Activated naive CD8-positive, alpha-beta T cell (primary cell): ENCODE data around the gene SCN7A.
A peak's percentile ranks its signal among the peaks of the same experiment; 100 is the strongest.

ENCODE experiments used
- H3K27ac Mint-ChIP-seq: one replicate; pipeline ENCODE4 v1.8.0; 2021; ENCODE audit warnings: mixed read lengths
- H3K27me3 Mint-ChIP-seq: one replicate; pipeline ENCODE4 v1.8.0; 2021; ENCODE audit warnings: mixed read lengths
- H3K36me3 Mint-ChIP-seq: one replicate; pipeline ENCODE4 v1.8.0; 2021; ENCODE audit warnings: mixed read lengths
- H3K4me1 Mint-ChIP-seq: one replicate; pipeline ENCODE4 v1.8.0; 2021; ENCODE audit warnings: low read depth, mixed read lengths
- H3K4me3 Mint-ChIP-seq: one replicate; pipeline ENCODE4 v1.8.0; 2021; ENCODE audit warnings: mild to moderate bottlenecking, mixed read lengths
- H3K9me3 Mint-ChIP-seq: one replicate; pipeline ENCODE4 v1.8.0; 2021; ENCODE audit warnings: low read depth, mixed read lengths

SCN7A gene

GRCh38 chr2:166388481-166389070 is 105.5 kb downstream of the SCN7A start:
- H3K27me3 Mint-ChIP-seq = no peaks in the 10 kb centered on the region
- H3K4me1 Mint-ChIP-seq = no peaks in the 10 kb centered on the region
- H3K36me3 Mint-ChIP-seq = no peaks in the 10 kb centered on the region
- no peak overlapping the region for H3K4me3 Mint-ChIP-seq
- no peak overlapping the region for H3K27ac Mint-ChIP-seq
- H3K9me3 Mint-ChIP-seq = no peaks in the 10 kb centered on the region

GRCh38 chr2:166385313-166385712 is 108.7 kb downstream of the SCN7A start:
- Mint-ChIP-seq H3K36me3 (no peaks in the 10 kb centered on the region), H3K9me3 (no peaks in the 10 kb centered on the region), H3K27me3 (no peaks in the 10 kb centered on the region), H3K4me3 (no peak overlapping the region), H3K27ac (no peak overlapping the region), H3K4me1 (no peaks in the 10 kb centered on the region)

DNA sequence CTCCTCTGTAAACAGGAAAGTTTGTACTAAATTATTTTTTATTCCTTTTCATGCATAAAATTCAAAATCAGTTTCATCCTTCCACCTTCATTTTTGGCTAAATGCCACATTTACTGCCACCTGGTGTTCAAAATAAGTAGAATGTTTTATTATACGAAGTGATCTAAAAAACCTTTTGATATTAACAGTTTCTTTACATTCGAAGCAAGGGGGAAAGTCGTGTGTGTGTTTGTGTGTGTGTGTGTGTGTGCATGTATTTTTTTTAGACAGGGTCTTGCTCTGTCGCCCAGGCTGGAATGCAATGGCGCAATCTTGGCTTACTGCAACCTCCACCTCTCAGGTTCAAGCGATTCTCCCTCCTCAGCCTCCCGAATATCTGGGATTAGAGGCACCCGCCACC is 109.3 kb downstream of the SCN7A start:
- Mint-ChIP-seq H3K4me3 (no peak overlapping the region), H3K27ac (no peak overlapping the region), H3K36me3 (no peaks in the 10 kb centered on the region), H3K27me3 (no peaks in the 10 kb centered on the region), H3K4me1 (no peaks in the 10 kb centered on the region), H3K9me3 (no peaks in the 10 kb centered on the region)

- H3K4me1 Mint-ChIP-seq = no peaks in the 10 kb centered on the region
- H3K27ac Mint-ChIP-seq = no peak overlapping the region
- H3K4me3 Mint-ChIP-seq = no peak overlapping the region
- H3K9me3 Mint-ChIP-seq = no peaks in the 10 kb centered on the region
- H3K27me3 Mint-ChIP-seq = peaks cover 4% of the 10 kb centered on the region
- H3K36me3 Mint-ChIP-seq = no peaks in the 10 kb centered on the region
Measured at GRCh38 chr2:166382448-166382847, 111.6 kb downstream of the SCN7A start.

DNA sequence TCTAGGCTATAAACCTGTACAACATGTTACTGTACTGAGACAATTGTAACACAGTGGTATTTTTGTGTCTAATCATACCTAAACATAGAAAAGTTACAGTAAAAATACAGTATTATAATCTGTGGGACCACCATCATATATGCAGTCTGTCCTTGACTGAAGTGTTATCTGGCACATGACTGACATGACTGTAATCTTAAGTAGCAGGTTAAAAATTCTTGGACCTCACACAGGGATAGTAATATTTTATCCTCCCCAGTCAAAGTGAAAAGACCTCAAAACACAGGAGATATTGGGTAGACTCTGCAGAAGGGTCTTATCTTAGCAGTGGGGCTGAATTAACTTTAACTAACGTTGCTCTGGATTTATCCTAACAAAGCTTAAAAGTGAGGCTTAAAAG is 113.4 kb downstream of the SCN7A start:
- peaks cover 12% of the 10 kb centered on the region for H3K27me3 Mint-ChIP-seq
- H3K36me3 Mint-ChIP-seq = no peaks in the 10 kb centered on the region
- H3K9me3 Mint-ChIP-seq = no peaks in the 10 kb centered on the region
- H3K27ac Mint-ChIP-seq = no peak overlapping the region
- H3K4me1 Mint-ChIP-seq = peaks cover 3% of the 10 kb centered on the region
- H3K4me3 Mint-ChIP-seq = no peak overlapping the region

DNA sequence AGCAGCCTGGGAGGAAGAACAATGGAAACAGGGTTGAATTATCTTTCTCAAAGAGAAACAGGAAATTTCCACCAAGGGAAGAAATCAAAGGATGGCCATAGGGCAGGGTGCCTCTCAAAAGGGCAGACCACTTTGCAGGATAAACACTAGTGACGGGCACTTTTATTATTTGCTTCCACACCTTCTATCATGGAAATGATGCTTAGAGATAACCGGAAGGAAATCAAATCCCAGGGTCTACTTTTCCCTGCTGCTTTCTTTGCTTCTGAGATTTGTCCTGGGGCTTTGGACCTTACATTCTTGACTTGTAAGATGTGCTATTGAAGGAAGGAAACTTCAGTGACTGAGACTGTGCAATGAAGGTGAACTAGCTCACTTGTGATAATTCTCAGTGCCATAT is 117.2 kb downstream of the SCN7A start:
- peaks cover 28% of the 10 kb centered on the region for H3K27me3 Mint-ChIP-seq
- peaks cover 17% of the 10 kb centered on the region for H3K4me1 Mint-ChIP-seq
- no peaks in the 10 kb centered on the region for H3K9me3 Mint-ChIP-seq
- H3K4me3 Mint-ChIP-seq = no peak overlapping the region
- no peaks in the 10 kb centered on the region for H3K36me3 Mint-ChIP-seq
- no peak overlapping the region for H3K27ac Mint-ChIP-seq

DNA sequence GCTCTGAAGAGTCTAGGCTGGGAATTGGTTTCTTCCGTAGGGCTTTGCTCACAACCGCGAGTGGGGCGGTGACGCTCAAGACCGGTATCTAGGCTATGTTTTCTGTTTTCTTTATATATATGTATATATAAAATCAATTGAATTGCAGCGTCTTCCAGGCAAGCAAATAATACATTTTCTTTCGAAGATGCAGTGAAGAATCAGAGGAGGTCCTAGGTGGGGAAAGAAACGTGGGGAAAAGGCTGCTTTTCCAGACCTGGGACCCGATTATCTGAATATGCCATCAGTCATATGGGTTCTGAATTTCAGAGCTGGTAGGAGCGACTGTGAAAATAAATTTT is 117.6 kb downstream of the SCN7A start:
- H3K27me3 Mint-ChIP-seq = peaks cover 28% of the 10 kb centered on the region
- H3K9me3 Mint-ChIP-seq = no peaks in the 10 kb centered on the region
- H3K4me3 Mint-ChIP-seq = peak overlapping the region; percentile 68
- H3K36me3 Mint-ChIP-seq = no peaks in the 10 kb centered on the region
- H3K27ac Mint-ChIP-seq = no peak overlapping the region
- peaks cover 17% of the 10 kb centered on the region for H3K4me1 Mint-ChIP-seq

DNA sequence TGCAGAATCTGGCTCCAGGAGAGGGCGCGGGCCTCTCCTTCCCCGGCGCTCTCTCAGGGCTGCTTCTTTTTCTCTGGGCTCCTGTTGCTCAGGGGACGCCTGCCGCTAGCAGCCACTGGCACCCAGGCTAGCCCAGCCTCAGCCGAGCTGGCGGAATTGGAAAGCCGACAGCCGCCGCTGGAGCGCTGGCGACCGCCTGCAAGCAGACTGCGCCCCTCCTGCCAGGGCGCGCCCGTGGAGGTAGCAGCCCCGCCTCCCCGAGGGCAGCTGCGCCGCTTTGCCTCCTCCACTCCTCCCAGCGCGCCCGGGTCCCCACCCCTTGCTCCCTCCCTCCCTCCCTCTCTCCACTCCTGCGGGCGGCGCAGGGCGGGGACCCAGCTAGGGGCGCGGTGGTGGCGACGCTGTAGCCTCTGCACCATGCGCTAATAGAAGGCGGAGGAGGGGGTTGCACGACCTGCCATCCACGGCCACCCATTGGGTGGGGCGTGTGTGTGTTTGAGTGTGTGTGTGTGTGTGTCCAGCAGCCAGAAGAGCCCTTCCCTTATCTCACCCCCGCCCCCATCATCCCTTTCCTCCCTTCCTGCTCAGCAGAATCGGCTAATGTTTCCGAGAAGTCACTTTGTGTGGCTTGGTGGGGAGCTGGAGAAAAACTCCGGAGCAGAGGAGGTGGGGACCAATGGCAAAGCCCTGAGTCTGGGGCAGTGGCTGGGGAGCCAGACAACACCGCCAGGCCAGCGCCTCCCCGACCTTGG is 118.1 kb downstream of the SCN7A start, which contains the start of gene SCN9A:
Gene SCN9A (minus strand): TSS at position 209 of the 752 bp plus-strand sequence. CDS start 64,188 bp downstream, outside the sequence.
- H3K4me1 Mint-ChIP-seq = peaks cover 17% of the 10 kb centered on the region
- no peaks in the 10 kb centered on the region for H3K36me3 Mint-ChIP-seq
- H3K27ac Mint-ChIP-seq = no peak within 1 kb of the TSS
- H3K27me3 Mint-ChIP-seq = peaks cover 28% of the 10 kb centered on the region
- no peaks in the 10 kb centered on the region for H3K9me3 Mint-ChIP-seq
- peak within 1 kb of the TSS; percentile 75 for H3K4me3 Mint-ChIP-seq

- peaks cover 17% of the 10 kb centered on the region for H3K4me1 Mint-ChIP-seq
- peaks cover 28% of the 10 kb centered on the region for H3K27me3 Mint-ChIP-seq
- H3K36me3 Mint-ChIP-seq = no peaks in the 10 kb centered on the region
- H3K9me3 Mint-ChIP-seq = no peaks in the 10 kb centered on the region
- H3K27ac Mint-ChIP-seq = no peak overlapping the region
- H3K4me3 Mint-ChIP-seq = peak overlapping the region; percentile 75
Measured at GRCh38 chr2:166375195-166375735, 118.8 kb downstream of the SCN7A start.

DNA sequence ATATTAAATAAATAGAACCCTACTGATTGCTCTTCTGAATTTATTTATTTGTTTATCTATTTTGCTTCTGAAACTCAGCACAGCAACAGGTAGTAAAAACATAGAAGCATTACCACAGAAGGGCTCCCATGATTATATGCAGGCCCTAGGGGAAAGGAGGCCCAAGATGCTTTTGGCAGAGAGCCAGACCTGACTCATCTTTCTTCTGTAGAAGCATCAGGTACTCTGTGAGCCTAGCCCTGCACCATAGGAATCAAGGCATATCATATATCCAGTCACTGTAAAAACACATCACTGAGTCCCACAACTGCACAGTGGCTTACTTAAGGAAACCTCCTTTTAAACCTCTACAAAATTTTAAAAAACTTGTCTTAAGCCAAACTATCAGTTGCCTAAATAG is 120.1 kb downstream of the SCN7A start:
- Mint-ChIP-seq H3K36me3 (no peaks in the 10 kb centered on the region), H3K4me1 (peaks cover 17% of the 10 kb centered on the region), H3K27me3 (peaks cover 30% of the 10 kb centered on the region), H3K4me3 (peak overlapping the region; percentile 13), H3K9me3 (no peaks in the 10 kb centered on the region), H3K27ac (no peak overlapping the region)

DNA sequence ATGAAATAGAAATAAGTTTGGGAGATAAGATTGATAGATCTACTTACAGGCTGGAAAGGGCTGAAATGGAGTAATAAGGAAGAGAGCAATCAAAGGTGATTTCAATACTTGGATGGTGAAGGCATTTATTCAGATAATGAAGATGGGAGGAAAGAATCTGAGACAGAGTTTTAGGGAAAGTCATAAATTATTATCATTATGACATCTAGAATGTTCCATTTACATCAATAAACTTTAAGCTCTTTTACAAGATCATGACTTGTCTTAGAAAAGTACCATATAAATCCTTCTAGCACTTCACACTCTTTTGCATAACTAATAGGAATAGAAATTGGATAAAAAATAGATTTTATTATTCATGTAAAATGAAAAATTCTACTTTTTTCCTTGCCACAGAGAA is 120.5 kb downstream of the SCN7A start:
- H3K27me3 Mint-ChIP-seq = peaks cover 30% of the 10 kb centered on the region
- peaks cover 17% of the 10 kb centered on the region for H3K4me1 Mint-ChIP-seq
- H3K36me3 Mint-ChIP-seq = no peaks in the 10 kb centered on the region
- no peak overlapping the region for H3K27ac Mint-ChIP-seq
- H3K4me3 Mint-ChIP-seq = no peak overlapping the region
- no peaks in the 10 kb centered on the region for H3K9me3 Mint-ChIP-seq

DNA sequence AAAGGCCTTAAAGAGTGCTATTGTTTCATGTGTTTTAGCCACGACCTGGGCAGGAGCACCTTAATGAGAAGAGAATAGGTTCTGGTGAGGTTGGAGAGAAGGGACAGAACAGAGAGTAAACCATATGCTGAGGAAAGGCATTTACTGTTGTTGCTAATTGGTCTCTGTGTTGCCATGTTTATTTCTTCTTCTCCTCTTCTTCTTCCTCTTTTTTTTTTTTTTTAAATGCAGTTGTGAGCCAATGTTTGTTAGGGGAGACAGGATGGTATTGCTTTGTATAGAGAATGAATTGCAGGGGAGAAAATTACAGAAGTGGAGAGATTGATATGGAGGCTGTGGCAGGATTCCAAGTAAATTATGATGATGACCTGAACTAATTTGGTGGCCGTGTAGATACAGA is 120.9 kb downstream of the SCN7A start:
- Mint-ChIP-seq H3K27me3 (peaks cover 30% of the 10 kb centered on the region), H3K9me3 (no peaks in the 10 kb centered on the region), H3K4me1 (peaks cover 17% of the 10 kb centered on the region), H3K27ac (no peak overlapping the region), H3K4me3 (no peak overlapping the region), H3K36me3 (no peaks in the 10 kb centered on the region)

GRCh38 chr2:166372046-166372445 is 122.0 kb downstream of the SCN7A start:
- Mint-ChIP-seq H3K4me3 (no peak overlapping the region), H3K27me3 (peaks cover 23% of the 10 kb centered on the region), H3K4me1 (peaks cover 17% of the 10 kb centered on the region), H3K27ac (no peak overlapping the region), H3K36me3 (no peaks in the 10 kb centered on the region), H3K9me3 (no peaks in the 10 kb centered on the region)

DNA sequence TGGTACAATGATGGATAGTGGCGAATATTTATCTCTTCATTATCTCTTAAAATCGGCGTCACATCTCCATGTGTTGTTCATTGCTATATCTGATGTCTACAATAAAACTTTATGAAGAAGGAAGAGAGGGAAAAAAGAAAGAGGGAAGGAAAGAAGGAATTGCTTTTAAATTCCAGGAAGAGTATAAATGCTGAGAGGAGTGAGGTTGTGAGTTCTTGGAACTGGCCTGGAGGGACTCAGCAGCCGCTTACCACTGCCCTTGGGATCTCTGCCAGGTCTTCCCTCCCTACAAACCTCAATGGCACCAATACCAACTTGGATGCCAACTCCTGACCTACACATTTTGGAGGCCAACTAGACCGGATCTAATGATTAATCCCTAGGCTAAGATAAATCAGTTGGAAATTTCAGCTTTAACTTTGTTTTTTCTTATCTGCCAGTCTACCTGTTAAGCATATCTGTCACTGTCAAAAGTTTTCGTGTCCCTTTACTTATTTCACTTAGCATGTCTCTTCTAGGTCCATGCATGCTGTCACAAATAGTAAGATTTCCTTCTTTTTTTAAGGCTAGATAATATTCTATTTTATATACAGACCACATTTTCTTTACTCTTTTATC is 128.1 kb downstream of the SCN7A start:
- no peaks in the 10 kb centered on the region for H3K9me3 Mint-ChIP-seq
- H3K27me3 Mint-ChIP-seq = peaks cover 2% of the 10 kb centered on the region
- no peak overlapping the region for H3K27ac Mint-ChIP-seq
- H3K4me3 Mint-ChIP-seq = no peak overlapping the region
- H3K36me3 Mint-ChIP-seq = no peaks in the 10 kb centered on the region
- H3K4me1 Mint-ChIP-seq = no peaks in the 10 kb centered on the region

DNA sequence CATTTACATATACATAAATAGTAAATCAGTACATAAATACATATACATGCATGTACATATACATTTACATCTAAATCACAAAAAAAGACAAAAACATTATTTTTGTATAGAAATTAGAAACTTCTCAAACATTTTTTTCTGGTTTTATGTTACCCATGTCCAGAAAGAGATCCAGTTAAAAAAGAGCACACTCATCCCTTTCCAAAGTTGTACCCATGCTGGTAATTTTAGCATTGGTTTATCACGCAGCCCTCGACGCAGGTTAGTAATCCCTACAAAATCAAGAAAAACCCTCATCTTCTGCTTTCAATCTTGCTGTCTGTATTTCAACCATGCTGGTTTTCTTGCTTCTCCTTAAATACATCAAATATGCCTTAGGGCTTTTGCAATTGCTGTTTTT is 128.8 kb downstream of the SCN7A start:
- no peaks in the 10 kb centered on the region for H3K9me3 Mint-ChIP-seq
- H3K4me1 Mint-ChIP-seq = no peaks in the 10 kb centered on the region
- H3K4me3 Mint-ChIP-seq = no peak overlapping the region
- H3K36me3 Mint-ChIP-seq = no peaks in the 10 kb centered on the region
- H3K27ac Mint-ChIP-seq = no peak overlapping the region
- peaks cover 2% of the 10 kb centered on the region for H3K27me3 Mint-ChIP-seq
